HG03432 (cell line): Measurements from ENCODE around the gene ABHD1.
"Not testable (repeated sequence)": the region's sequence is repeated elsewhere in the genome, so short reads cannot be mapped to it uniquely, and the experiment has no call there.

Experiments used
- ATAC-seq: cut with Tn5 transposase; IDR thresholded peaks from one replicate; pipeline ENCODE4 v1.9.1; 2021; ENCODE audit warnings: mild to moderate bottlenecking, moderate library complexity; ENCODE audit not compliant: unreplicated experiment

The ABHD1 gene

DNA sequence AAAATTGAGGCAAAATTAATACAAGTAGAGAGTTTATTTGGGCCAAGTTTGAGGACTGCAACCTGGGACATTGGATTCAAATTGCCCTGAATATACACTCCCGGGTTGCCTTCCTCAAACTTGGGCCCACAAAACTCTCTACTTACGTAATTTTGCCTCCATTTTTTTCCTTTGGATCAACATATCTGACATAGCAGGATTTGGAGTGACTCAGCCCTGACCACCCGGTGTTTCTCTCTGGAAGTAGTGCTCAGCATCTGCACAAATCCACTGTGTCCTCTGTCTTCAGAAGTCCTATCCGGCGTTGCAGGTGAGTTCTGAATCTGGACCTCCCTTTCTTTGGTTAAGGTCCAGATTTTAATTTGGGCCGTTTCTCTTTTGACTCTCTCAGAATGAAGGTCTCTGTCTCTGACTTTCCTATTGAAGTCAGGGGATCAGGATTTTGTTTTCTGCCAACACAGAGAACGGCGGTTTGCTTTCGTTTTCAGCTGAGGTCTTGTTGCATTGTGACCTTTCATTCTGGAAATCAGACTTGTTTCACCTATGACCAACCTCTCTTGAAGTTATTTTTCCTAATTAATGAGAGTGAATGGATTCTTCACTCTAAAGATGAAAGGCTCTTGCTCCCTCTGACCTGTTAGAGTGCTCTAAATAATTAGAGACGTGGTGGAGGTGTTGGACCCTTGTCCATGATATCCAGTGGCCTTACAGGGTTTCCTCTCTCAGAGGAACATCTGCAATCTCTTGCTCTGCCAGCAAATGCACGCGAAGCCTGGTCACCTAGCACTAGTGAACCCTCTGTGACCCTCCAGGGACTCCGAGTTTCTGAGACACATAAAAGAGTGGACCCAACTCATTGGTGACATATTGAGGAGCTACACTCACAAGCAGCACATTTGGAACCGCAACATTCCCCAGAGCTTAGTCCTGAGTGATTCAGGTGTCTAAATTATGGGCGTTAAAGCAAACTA is 38.8 kb downstream of the ABHD1 start:
- no peak for ATAC-seq

DNA sequence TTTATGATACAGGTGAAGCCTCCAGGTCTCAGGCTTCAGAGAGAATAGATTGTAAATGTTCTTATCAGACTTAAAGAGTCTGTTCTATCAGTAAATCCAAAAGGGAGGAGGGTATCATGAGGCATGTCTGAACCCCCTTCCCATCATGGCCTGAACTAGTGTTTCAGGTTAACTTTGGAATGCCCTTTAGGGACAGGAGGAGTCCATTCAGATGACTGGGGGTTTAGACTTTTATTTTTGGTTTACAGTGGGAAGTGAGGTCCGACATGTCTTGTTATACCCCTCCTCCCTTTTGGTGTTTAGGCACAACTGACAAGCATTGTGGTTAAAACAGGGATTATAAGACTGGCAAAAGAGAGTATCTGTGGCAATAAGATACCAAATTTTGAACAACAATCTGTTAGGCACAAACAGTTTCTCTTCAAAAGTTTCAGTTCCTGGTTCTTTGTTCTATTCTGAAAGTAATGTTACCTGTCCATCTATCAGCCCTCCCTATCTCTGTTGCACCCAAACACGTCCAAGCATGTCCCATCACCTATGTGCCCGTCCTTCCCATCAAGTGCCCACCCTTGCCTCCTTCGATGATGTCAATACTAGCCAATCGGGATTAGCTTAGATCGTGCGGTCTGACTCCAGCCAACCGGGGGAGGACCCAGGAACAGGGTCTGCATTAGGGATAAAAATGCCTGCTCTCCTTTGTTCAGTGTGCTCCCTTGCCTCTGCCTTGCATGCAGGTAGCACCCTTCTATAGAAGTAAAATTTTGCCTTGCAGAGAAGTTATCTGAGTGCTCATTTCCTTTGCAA is 41.5 kb downstream of the ABHD1 start:
- no peak for ATAC-seq

DNA sequence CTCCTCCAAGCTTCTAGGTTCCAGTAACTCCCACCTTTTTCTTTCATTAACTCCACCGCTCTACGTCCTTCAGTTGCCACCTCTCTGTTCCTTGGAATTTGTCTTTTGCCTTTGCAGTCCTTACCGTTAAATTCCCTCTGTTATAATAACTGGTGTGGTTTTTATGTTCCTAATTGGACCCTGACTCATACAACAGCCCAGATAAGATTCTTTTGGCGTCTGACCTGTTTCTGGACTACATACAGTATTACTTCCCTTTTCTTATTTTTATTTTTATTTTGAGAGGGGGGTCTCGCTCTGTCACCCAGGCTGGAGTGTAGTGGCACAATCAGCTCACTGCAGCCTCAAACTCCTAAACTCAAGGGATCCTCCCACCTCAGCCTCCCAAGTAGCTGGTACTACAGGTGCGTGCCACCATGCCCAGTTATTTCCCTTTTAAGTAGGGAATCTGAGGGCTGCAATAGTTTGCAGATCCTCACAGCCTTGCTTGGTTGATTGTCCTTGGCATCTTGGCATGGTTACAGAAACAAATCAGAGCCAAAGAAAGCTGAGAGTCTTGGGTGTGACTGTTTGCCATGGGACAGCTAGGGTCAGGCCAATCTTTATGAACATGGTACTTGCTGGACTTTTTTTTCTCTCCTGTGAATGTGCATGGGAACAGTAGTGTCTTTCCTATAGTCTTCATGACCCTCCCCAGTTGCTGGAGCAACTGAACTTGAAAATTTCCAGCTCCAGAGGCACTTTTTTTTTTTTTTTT is 47.1 kb downstream of the ABHD1 start:
- no peak for ATAC-seq

DNA sequence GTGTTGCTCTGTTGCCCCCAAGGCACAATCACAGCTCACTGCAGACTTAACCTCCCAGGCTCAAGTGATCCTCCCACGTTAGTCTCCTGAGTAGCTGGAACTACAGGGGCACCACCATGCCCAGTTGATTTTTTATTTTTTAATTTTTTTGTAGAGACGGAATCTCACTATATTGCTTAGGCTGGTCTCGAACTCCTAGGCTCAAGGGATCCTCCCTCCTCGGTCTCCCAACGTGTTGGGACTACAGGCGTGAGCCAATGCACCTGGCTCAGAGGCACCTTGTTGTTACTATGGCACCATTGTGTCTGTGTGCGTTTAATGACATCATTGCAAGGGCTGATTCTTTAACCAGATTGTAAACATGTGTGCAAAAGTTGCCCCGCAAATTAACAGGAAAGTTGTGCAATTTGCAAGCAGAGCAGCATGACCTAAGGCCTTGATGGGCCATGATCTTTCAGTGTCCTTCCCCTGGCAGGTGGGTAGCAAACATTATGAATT is 47.8 kb downstream of the ABHD1 start:
- no peak for ATAC-seq

DNA sequence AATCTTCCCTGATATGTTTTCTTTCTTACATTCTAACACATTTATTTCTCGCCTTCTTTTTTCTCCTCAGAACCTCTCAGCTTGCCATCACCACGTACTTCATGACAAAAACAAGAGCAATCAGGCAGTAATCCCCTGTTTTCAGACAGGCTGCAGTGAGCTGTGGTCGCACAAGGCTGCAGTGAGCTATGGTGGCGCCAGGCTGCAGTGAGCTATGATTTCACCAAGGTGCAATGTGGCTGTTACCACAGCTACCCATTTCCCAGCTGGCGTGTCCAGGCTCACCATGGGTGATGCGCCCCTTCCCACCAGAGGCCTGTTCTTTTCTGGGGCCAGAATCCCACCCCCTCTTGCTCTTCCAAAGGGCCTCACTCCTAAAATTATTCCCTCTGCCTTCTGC is 51.0 kb downstream of the ABHD1 start:
- ATAC-seq: no peak

DNA sequence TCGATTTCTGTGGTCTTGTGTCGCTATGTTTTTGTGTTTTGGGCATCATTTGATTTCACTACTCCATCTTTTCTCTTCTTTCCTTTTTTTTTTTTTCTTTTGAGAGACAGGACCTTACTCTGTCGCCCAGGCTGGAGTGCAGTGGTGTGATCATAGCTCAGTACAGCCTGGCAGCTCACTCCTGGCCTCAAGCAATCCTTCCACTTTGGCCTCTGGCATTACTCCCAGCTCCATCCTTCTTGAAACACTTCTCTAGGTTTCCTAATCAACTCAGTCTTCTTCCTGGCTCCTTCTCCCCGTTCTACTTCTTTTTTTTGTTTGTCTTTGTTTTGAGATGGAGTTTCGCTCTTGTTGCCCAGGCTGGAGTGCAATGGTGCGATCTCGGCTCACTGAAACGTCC is 51.7 kb downstream of the ABHD1 start:
- no peak for ATAC-seq

DNA sequence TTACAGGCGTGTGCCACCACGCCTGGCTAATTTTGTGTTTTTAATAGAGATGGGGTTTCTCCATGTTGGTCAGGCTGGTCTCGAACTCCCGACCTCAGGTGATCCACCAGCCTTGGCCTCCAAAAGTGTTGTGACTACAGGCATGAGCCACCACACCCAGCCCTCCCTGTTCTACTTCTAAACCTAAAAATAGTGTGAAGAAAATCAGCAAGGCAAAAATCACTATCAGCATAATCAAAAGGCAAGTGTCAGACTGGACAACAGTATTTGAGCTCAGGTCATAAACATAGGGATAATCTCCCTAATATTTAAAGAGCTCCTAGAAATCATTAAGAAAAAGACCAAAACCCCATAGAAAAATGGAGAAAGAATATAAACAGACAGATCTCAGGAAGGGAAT is 52.2 kb downstream of the ABHD1 start:
- not testable (repeated sequence) for ATAC-seq

DNA sequence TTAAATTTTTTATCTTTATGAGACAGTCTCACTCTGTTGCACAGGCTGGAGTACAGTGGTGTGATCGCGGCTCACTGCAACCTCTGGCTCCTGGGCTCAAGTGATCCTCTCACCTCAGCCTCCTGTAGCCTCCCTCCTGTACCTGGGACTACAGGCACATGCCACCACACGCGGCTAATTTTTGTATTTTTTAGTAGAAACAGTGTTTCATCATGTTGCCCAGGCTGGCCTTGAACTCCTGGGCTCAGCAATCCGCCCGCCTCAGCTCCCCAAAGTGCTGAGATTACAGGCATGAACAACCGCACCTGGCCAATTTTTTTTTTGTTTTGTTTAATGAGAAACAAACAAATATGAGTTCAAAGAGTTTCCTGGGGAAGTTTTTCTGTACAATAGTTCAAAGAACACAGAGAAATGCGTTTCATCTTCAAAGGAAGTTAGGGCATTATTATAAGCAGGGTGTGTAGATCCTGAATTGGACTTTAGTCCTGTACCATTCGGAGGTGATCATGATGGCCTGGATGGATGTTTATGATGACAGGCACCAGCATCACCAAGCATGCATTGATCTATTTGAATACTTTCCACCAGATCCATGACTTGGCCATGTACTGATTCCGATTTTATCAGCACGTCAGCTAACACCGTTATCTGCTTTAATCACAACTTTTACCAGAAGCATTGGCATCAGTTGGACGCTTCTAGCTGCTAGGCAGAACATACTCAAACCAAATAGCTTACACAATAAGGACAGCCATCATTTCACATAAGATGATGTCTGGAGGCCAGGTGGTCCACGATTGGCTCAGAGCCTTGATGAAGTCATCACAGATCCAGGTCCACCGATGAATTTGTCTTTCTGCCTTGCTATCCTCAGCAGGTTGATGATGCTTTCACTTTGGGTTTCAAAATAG is 54.1 kb downstream of the ABHD1 start:
- ATAC-seq: no peak

DNA sequence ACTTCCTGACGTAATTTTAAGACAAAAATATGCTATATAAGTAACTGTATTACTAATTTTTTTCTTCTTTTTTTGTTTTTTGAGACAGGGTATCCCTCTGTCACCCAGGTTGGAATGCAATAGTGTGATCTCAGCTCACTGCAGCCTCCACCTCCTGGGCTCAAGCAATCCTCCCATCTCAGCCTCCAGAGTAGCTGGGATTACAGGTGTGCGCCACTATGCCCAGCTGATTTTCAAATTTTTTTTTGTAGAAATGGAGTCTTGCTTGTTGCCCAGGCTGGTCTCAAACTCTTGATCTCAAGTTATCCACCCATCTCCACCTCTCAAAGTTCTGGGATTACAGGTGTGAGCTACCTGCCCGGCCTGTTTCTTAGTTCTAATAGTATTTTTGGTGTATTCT is 54.9 kb downstream of the ABHD1 start:
- no peak for ATAC-seq

DNA sequence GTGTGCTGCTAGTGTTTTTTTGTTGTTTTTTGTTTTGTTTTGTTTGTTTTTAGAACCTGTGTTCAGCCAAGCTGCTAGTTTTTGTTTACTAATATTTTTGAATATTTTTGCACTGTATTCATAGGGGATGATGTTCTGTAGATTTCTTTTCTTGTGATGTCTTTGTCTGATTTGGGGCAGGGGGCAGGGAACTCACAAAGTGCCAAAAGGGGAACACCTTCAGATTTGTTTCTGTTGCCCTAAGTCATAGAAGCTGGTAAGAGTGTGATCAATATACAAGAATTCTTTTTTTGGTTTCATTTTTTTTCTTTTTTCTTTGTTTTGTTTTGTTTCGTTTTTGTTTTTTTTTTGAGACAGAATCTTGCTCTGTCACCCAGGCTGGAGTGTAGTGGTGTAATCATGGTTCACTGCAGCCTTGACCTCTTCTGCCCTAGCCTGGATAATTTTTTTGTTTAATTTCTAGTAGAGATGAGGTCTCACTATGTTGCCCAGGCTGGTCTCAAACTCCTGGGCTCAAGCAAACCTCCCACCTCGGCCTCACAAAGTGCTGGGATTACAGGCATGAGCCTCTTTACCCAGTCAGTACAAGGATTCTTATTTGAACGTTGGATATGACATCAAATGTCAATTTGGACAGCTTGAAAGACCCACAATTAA is 55.9 kb downstream of the ABHD1 start:
- ATAC-seq: no peak
